Bronchial epithelial cell (primary cell): ENCODE measurements around the gene PA2G4. TPM values are rescaled to one million over a fixed set of nuclear protein-coding genes. Genes with fewer than 3 reads are reported as not detected.

ENCODE experiments used
- DNase-seq: peaks from one replicate; pipeline ENCODE4 v3.0.0-alpha.2; 2010; ENCODE audit warnings: low read depth
- FAIRE-seq: peaks from 2 replicates; lab custom pipeline; 2011; peaks lifted over from hg19 to GRCh38; lab: Jason Lieb, UNC
- H3K27me3 ChIP-seq: 2 replicates; pipeline ENCODE4 v1.5.1; 2011; ENCODE audit warnings: low read length; ENCODE audit not compliant: control insufficient read depth, insufficient read depth
- H3K36me3 ChIP-seq: 2 replicates; pipeline ENCODE4 v1.5.1; 2011; ENCODE audit warnings: low read length; ENCODE audit not compliant: control insufficient read depth, insufficient read depth
- H3K4me3 ChIP-seq: 2 replicates; pipeline ENCODE4 v1.5.1; 2011; ENCODE audit warnings: mild to moderate bottlenecking, low read depth, low read length, control low read depth
- total RNA-seq: library from RNA; depleted of rRNA; stranded (reverse); fragments of >200 nt; gene quantifications from 2 replicates; pipeline ENCODE4 v1.2.1, GENCODE V29; 2014
- TF ChIP-seq, protein P1 (sequence below): IDR thresholded peaks from 2 replicates; pipeline ENCODE4 v1.5.1; 2011; ENCODE audit warnings: mild to moderate bottlenecking, moderate library complexity, low read length, control low read depth, inconsistent platforms; ENCODE audit not compliant: insufficient read depth, severe bottlenecking

Gene PA2G4
- total RNA-seq, 1 donor from 2014 or later, result 172 TPM

- DNase-seq (no peak), FAIRE-seq (no peak)
- TF ChIP-seq, protein P1, sequence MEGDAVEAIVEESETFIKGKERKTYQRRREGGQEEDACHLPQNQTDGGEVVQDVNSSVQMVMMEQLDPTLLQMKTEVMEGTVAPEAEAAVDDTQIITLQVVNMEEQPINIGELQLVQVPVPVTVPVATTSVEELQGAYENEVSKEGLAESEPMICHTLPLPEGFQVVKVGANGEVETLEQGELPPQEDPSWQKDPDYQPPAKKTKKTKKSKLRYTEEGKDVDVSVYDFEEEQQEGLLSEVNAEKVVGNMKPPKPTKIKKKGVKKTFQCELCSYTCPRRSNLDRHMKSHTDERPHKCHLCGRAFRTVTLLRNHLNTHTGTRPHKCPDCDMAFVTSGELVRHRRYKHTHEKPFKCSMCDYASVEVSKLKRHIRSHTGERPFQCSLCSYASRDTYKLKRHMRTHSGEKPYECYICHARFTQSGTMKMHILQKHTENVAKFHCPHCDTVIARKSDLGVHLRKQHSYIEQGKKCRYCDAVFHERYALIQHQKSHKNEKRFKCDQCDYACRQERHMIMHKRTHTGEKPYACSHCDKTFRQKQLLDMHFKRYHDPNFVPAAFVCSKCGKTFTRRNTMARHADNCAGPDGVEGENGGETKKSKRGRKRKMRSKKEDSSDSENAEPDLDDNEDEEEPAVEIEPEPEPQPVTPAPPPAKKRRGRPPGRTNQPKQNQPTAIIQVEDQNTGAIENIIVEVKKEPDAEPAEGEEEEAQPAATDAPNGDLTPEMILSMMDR, result no peak
- Histone ChIP-seq H3K36me3 (peaks cover 25% of the 10 kb centered on the region), H3K4me3 (no peak overlapping the region), H3K27me3 (no peaks in the 10 kb centered on the region)
Observed at GRCh38 chr12:56143217-56143616, 38.9 kb downstream of the PA2G4 start.

GRCh38 chr12:56143870-56144269 is 39.5 kb downstream of the PA2G4 start:
- FAIRE-seq (no peak), DNase-seq (no peak)
- peaks cover 21% of the 10 kb centered on the region for H3K36me3 ChIP-seq
- TF ChIP-seq, protein P1, result no peak
- no peaks in the 10 kb centered on the region for H3K27me3 ChIP-seq
- no peak overlapping the region for H3K4me3 ChIP-seq

DNA sequence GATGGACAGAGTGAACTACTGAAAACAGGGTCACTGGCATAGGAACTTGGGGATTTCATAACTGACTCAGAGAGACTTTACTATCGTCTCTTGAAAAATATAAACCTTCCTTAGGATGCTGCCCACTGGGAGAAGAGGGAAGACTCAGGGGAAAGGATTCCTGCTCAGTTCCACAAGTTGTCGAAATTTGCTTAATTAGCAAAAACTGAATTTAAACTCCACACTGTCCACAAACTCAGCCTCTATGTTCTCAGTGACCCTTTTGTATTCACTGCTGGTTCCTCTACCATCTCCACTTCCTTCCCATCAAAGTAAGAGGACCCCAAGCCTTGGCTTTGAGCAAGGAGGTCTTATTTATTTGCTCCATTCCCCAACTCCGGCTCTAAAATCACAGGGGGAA is 40.9 kb downstream of the PA2G4 start:
- peaks cover 20% of the 10 kb centered on the region for H3K36me3 ChIP-seq
- H3K4me3 ChIP-seq, result no peak overlapping the region
- DNase-seq (no peak), FAIRE-seq (no peak)
- no peaks in the 10 kb centered on the region for H3K27me3 ChIP-seq
- TF ChIP-seq, protein P1, result no peak

DNA sequence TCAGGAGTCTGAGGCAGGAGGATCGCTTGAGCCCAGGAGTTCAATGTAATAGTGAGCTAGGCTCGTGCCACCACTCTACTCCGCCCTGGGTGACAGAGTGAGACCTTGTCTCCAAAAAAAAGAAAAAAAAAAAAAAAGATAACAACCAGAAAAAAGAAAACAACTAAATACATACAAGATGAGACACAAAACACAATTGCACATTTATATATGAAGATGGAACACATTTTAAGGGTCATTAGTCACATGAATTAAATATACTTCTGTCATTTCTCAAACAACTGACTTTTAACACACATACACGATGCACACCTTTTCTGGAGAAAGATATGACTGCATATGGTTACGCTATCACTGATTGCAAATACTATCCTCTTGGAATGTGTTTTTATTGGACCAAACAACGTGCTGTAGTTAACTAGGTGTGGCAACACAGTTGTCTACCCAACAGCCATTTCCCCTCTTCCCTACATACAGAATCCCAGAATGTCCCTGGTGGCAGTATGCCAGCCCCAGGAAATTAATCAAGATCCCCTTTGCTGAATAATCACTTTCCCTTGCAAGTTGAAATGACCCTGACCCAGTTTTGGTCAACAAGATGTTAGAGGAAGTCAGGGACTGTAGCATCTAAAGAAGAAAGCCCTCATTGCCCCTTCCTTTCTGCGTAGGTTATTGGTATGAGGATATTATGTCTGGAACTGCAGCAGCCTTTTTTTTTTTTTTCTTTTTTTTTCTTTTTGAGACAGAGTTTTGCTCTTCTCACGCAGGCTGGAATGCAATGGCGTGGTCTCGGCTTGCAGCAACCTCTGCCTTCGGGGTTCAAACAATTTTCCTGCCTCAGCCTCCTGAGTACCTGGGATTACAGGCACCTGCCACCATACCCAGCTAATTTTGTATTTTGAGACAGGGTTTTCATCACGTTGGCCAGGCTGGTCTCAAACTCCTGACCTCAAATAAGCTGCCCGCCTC is 42.4 kb downstream of the PA2G4 start:
- no peak overlapping the region for H3K4me3 ChIP-seq
- FAIRE-seq, result no peak
- DNase-seq, result no peak
- no peaks in the 10 kb centered on the region for H3K27me3 ChIP-seq
- H3K36me3 ChIP-seq, result peaks cover 17% of the 10 kb centered on the region
- TF ChIP-seq, protein P1, result no peak

DNA sequence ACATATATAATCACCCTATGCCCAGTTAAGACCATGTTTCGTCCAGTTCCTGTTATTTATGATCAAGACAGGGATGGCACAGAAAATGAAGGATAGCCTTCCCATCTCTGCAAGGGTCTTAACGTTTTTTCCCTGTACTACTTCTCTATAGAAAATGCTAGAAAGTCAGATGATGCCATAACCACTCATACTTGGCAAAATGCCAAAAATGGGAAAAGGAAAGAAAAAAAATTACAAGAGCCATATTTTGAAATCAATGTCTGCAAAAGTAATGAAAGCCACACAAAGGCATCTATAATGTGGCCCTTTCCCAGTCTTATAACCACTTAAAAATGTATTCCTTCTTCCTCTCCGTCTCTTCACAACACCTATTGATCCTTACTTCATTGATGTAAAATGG is 46.2 kb downstream of the PA2G4 start:
- Histone ChIP-seq H3K36me3 (no peaks in the 10 kb centered on the region), H3K27me3 (no peaks in the 10 kb centered on the region), H3K4me3 (no peak overlapping the region)
- peak; percentile 50 for DNase-seq
- TF ChIP-seq, protein P1, result no peak
- FAIRE-seq, result no peak
